NT2/D1 (cell line): ENCODE data around the gene TTC36.

Experiments
- SUZ12 ChIP-seq: IDR thresholded peaks from 2 replicates; pipeline ENCODE4 v1.6.1; 2011; ENCODE audit not compliant: insufficient read length, insufficient read depth; ENCODE audit errors: extremely low read depth
- YY1 ChIP-seq: IDR thresholded peaks from 2 replicates; pipeline ENCODE4 v1.6.1; 2011; ENCODE audit not compliant: insufficient read length, insufficient read depth

DNA sequence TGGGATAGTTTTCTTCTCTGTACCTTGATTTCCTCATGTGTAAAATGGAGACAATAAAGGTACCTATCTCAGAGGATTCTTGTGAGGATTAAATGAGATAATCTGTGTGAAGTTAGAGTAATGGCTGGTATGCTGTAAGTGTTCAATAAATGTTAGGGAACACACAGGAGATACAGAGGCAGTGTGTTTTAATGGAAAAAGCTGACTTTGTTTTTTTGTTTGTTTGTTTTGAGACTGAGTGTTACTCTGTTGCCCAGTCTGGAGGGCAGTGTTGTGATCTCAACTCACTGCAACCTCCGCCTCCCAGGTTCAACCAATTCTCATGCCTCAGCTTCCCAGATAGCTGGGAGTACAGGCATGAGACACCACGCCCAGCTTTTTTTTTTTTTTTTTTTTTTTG lies 42.4 kb downstream of the TTC36 start:
- TF ChIP-seq YY1 = no peak
- TF ChIP-seq SUZ12 = no peak
